Esophagus squamous epithelium (tissue), 4 donors: ENCODE results near the gene PRPSAP2.

ENCODE experiments used
- CTCF ChIP-seq, 6 experiments: fragments of 450-650 bp in 4 of 6; fragments of 200-600 bp in 2 of 6; sonication (generic) in 2 of 6; IDR thresholded peaks; one replicate each; pipeline ENCODE4 v1.5.1; 2016 to 2019; ENCODE audit warnings: antibody characterized with exemption in 6 of 6, mild to moderate bottlenecking in 4 of 6, moderate library complexity in 4 of 6
- POLR2A ChIP-seq, 4 donors: fragments of 450-650 bp; IDR thresholded peaks; one replicate each; pipeline ENCODE4 v1.6.1; 2017; ENCODE audit warnings: antibody characterized with exemption in 4 of 4, mild to moderate bottlenecking in 4 of 4, moderate library complexity in 3 of 4

GRCh38 chr17:18947866-18948265 is 89.9 kb downstream of the PRPSAP2 start:
- TF ChIP-seq CTCF (IDR thresholded peaks at IDR 0.05): no peak
- TF ChIP-seq POLR2A (IDR thresholded peaks at IDR 0.05): no peak
